ENCODE results near the gene SH3PXD2A. TPM values are rescaled to one million over a fixed set of nuclear protein-coding genes. Genes with fewer than 3 reads are reported as not detected.

Gene SH3PXD2A
- total RNA-seq, 2 experiments from 2014 or later: 6.9 to 7.0 TPM

- intact Hi-C loops (cut with DNase I, micrococcal nuclease): no loop called here
- CTCF ChIA-PET: no interaction called here
These were observed 15.6 kb upstream of the SH3PXD2A start for GRCh38 chr10:103871006-103871405.

DNA sequence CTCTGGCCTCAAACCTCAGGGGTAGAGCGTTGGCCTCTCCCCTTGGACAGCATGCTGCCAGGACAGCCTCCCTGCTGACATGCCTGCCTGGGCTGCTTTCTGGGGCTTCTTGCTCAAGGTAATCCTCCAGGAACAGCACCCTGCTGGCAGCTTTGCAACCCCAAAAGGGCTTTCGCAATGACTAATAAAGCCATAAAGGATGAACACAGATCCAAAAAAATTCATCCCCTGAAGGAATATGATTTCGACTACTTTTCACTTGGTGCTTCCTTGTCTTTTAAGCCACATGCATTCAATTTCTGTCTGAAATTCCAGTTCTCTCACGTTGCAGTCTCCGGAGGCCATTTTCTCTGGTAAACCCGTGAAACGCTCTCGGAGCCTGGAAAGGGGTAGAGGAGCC is 15.1 kb upstream of the SH3PXD2A start:
- DNase-seq (no peak), ATAC-seq (ENCODE audit: poor library complexity) (no peak)
- H3K4me1 Mint-ChIP-seq (ENCODE audit: low read depth): no peaks in the 10 kb centered on the region
- intact Hi-C loops (cut with DNase I, micrococcal nuclease): no loop called here
- peaks cover 29% of the 10 kb centered on the region for H3K36me3 Mint-ChIP-seq (ENCODE audit: low read depth)
- peaks cover 24% of the 10 kb centered on the region for H3K36me3 ChIP-seq (ENCODE audit: insufficient read depth, low read length)
- no peak for TF ChIP-seq CTCF (IDR thresholded peaks at IDR 0.05)
- ChIA-PET CTCF (no interaction called here), POLR2A (no interaction called here)
- H3K4me3 ChIP-seq (ENCODE audit: low read length): no peak overlapping the region
- H3K9me3 Mint-ChIP-seq: no peaks in the 10 kb centered on the region
- H3K27me3 ChIP-seq (ENCODE audit: control insufficient read depth in 1 of 2, insufficient read depth in 2 of 2, low read length in 2 of 2): no peaks in the 10 kb centered on the region
- no peak overlapping the region for H3K27ac ChIP-seq (ENCODE audit: low read depth in 1 of 2, low read length in 2 of 2)
- no peaks in the 10 kb centered on the region for H3K4me1 ChIP-seq (ENCODE audit: insufficient read depth, low read length)
- no peaks in the 10 kb centered on the region for H3K27me3 Mint-ChIP-seq
- H3K4me3 Mint-ChIP-seq: no peak overlapping the region
- peaks cover 6 to 10% of the 10 kb centered on the region in 2 experiments for H3K9me3 ChIP-seq (ENCODE audit: control insufficient read depth in 1 of 2, insufficient read depth in 1 of 2, low read length in 2 of 2)
- H3K27ac Mint-ChIP-seq: no peak overlapping the region

More at GRCh38 chr10:103871006-103871405, 15.6 kb upstream of the SH3PXD2A start:
- H3K4me3 Mint-ChIP-seq: no peak overlapping the region
- H3K36me3 Mint-ChIP-seq (ENCODE audit: low read depth): peaks cover 33% of the 10 kb centered on the region
- H3K9me3 Mint-ChIP-seq: no peaks in the 10 kb centered on the region
- H3K4me1 Mint-ChIP-seq (ENCODE audit: low read depth): no peaks in the 10 kb centered on the region
- no peaks in the 10 kb centered on the region for H3K4me1 ChIP-seq (ENCODE audit: insufficient read depth, low read length)
- no peak for ATAC-seq (ENCODE audit: poor library complexity)
- H3K9me3 ChIP-seq (ENCODE audit: control insufficient read depth in 1 of 2, insufficient read depth in 1 of 2, low read length in 2 of 2): peaks cover 5 to 6% of the 10 kb centered on the region in 2 experiments
- no peak overlapping the region for H3K4me3 ChIP-seq (ENCODE audit: low read length)
- H3K27ac Mint-ChIP-seq: no peak overlapping the region
- TF ChIP-seq CTCF (IDR thresholded peaks at IDR 0.05): no peak
- POLR2A ChIA-PET: no interaction called here
- no peak overlapping the region for H3K27ac ChIP-seq (ENCODE audit: low read depth in 1 of 2, low read length in 2 of 2)
- H3K27me3 ChIP-seq (ENCODE audit: control insufficient read depth in 1 of 2, insufficient read depth in 2 of 2, low read length in 2 of 2): no peaks in the 10 kb centered on the region
- peaks cover 24% of the 10 kb centered on the region for H3K36me3 ChIP-seq (ENCODE audit: insufficient read depth, low read length)
- no peaks in the 10 kb centered on the region for H3K27me3 Mint-ChIP-seq
- no peak for DNase-seq

DNA sequence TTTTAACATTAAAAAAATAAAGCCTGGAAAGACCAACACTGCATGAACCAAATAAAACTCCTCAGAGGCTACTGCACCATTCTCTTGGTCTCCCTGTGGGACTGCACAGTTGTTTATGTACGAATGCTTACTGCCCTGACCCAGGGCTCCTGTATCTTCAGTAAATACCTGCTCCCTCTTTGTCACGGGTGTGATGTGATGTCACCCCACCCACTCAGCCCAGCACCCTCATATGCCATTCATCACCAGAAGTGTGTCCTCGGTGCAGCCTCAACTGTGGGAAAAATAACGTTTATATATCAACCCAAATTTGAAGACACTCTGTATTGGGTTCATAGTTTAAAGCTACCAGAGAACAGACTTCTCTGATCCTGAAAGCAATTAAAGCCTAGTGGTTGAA is 14.0 kb upstream of the SH3PXD2A start:
- Mint-ChIP-seq H3K27ac (no peak overlapping the region), H3K4me3 (no peak overlapping the region), H3K27me3 (no peaks in the 10 kb centered on the region), H3K4me1 (ENCODE audit: low read depth) (no peaks in the 10 kb centered on the region), H3K9me3 (peaks cover 2% of the 10 kb centered on the region), H3K36me3 (ENCODE audit: low read depth) (peaks cover 29% of the 10 kb centered on the region)
- no peak for ATAC-seq (ENCODE audit: poor library complexity)
- H3K4me3 ChIP-seq (ENCODE audit: low read length): no peak overlapping the region
- no peaks in the 10 kb centered on the region for H3K27me3 ChIP-seq (ENCODE audit: control insufficient read depth in 1 of 2, insufficient read depth in 2 of 2, low read length in 2 of 2)
- no peak for DNase-seq
- peaks cover 24% of the 10 kb centered on the region for H3K36me3 ChIP-seq (ENCODE audit: insufficient read depth, low read length)
- TF ChIP-seq CTCF (IDR thresholded peaks at IDR 0.05): no peak
- intact Hi-C loops (cut with DNase I, micrococcal nuclease): no loop called here
- POLR2A ChIA-PET: no interaction called here
- H3K4me1 ChIP-seq (ENCODE audit: insufficient read depth, low read length): no peaks in the 10 kb centered on the region
- CTCF ChIA-PET: no interaction called here
- peaks cover 6 to 21% of the 10 kb centered on the region in 2 experiments for H3K9me3 ChIP-seq (ENCODE audit: control insufficient read depth in 1 of 2, insufficient read depth in 1 of 2, low read length in 2 of 2)
- no peak overlapping the region for H3K27ac ChIP-seq (ENCODE audit: low read depth in 1 of 2, low read length in 2 of 2)
